HepG2 (cell line): ENCODE data around the gene CAST. TPM values are rescaled to one million over a fixed set of nuclear protein-coding genes. Genes with fewer than 3 reads are reported as not detected.

Source experiments
- ATAC-seq: fragments of 200-7000 bp; cut with Tn5 transposase; 3 replicates; pipeline ENCODE4 v1.9.1; 2020; ENCODE audit warnings: mild to moderate bottlenecking, moderate library complexity
- BruUV-seq: library from RNA; stranded (reverse); fragments of 400-500 nt; replicated peaks from 2 replicates; lab custom pipeline; 2021; lab: Mats Ljungman, UMichigan
- CTCF ChIA-PET: fragments of 300-600 bp; formaldehyde crosslinking; extraction: SDS; loops from one replicate; lab custom pipeline; 2021; ENCODE audit warnings: low total read pairs, inconsistent platforms, low intra/inter-chr PET ratio; lab: Yijun Ruan, JAX
- POLR2A ChIA-PET: fragments of 350-600 bp; sonication (Branson Sonifier 250); formaldehyde crosslinking; loops from one replicate; lab custom pipeline; 2020; ENCODE audit warnings: antibody characterized with exemption, inconsistent platforms; lab: Yijun Ruan, JAX
- DNase-seq: peaks from one replicate; pipeline ENCODE4 v3.0.0-alpha.2; 2015; ENCODE audit warnings: low spot score
- FAIRE-seq: peaks from 3 replicates; lab custom pipeline; 2011; peaks lifted over from hg19 to GRCh38; lab: Jason Lieb, UNC
- H2AFZ ChIP-seq: one replicate; pipeline ENCODE4 v1.6.1; 2011; ENCODE audit warnings: low read length, inconsistent platforms
- H3K27ac ChIP-seq: fragments of 300-600 bp; 3 replicates; pipeline ENCODE4 v1.8.0; 2011; ENCODE audit warnings: mixed run types, mild to moderate bottlenecking, mixed read lengths, low read length, inconsistent platforms; ENCODE audit not compliant: insufficient read depth; ENCODE audit errors: extremely low read length
- H3K27me3 ChIP-seq, 2 experiments: fragments of 200-600 bp in 1 of 2; 2 replicates in 1 of 2; 3 replicates in 1 of 2; pipeline versions ENCODE4 v1.6.0 to v1.8.0; 2011; ENCODE audit warnings: low read length in 2 of 2, mild to moderate bottlenecking in 2 of 2, moderate library complexity in 2 of 2, inconsistent platforms in 1 of 2; ENCODE audit not compliant: insufficient read depth in 2 of 2, control insufficient read depth in 1 of 2
- H3K36me3 ChIP-seq, 2 experiments: fragments of 200-600 bp in 1 of 2; replicated peaks in 1 of 2; 2 replicates in 1 of 2; 3 replicates in 1 of 2; pipeline versions ENCODE4 v1.5.1 to v1.8.0; 2011; ENCODE audit warnings: low read length in 2 of 2, inconsistent platforms in 1 of 2; ENCODE audit not compliant: insufficient read depth in 2 of 2, control insufficient read depth in 1 of 2
- H3K4me1 ChIP-seq: 2 replicates; pipeline ENCODE4 v1.5.1; 2012; ENCODE audit warnings: low read length, inconsistent platforms; ENCODE audit not compliant: insufficient read depth
- H3K4me2 ChIP-seq: 2 replicates; pipeline ENCODE4 v1.6.0; 2011; ENCODE audit warnings: low read depth, low read length, inconsistent platforms
- H3K4me3 ChIP-seq, 3 experiments: fragments of 200-600 bp in 1 of 3; sonication (generic), shearing (Covaris generic) in 1 of 3; replicated peaks in 1 of 3; 2 replicates each; pipeline ENCODE4 v1.5.1; 2011 to 2016; ENCODE audit warnings: low read length in 3 of 3, inconsistent platforms in 2 of 3, low read depth in 2 of 3, mild to moderate bottlenecking in 2 of 3, control low read depth in 1 of 3, mixed read lengths in 1 of 3; ENCODE audit not compliant: insufficient read depth in 1 of 3
- H3K79me2 ChIP-seq: one replicate; pipeline ENCODE4 v1.6.1; 2011; ENCODE audit warnings: low read length, inconsistent platforms; ENCODE audit not compliant: insufficient read depth
- H3K9ac ChIP-seq: 2 replicates; pipeline ENCODE4 v1.6.0; 2011; ENCODE audit warnings: mild to moderate bottlenecking, low read depth, low read length, inconsistent platforms; ENCODE audit not compliant: insufficient read depth
- H3K9me3 ChIP-seq: 2 replicates; pipeline ENCODE4 v1.5.1; 2012; ENCODE audit warnings: mild to moderate bottlenecking, low read length
- H4K20me1 ChIP-seq: 2 replicates; pipeline ENCODE4 v1.6.0; 2011; ENCODE audit warnings: inconsistent platforms, mild to moderate bottlenecking, low read length, moderate library complexity; ENCODE audit not compliant: insufficient read depth
- CENPX ChIP-seq: sonication (generic); formaldehyde crosslinking; IDR thresholded peaks from 2 replicates; pipeline ENCODE4 v1.9.0; 2021; ENCODE audit warnings: mild to moderate bottlenecking, missing genetic modification reagents, moderate library complexity
- SNAI1 ChIP-seq: sonication (generic); formaldehyde crosslinking; IDR thresholded peaks from 2 replicates; pipeline ENCODE4 v1.5.0; 2020; ENCODE audit warnings: mild to moderate bottlenecking, missing genetic modification reagents, borderline replicate concordance
- SRSF1 ChIP-seq: fragments of 200-400 bp; formaldehyde crosslinking; optimal IDR thresholded peaks from 2 replicates; pipeline ENCODE3; 2017; ENCODE audit warnings: mild to moderate bottlenecking, low read depth, low read length, moderate library complexity
- STAT5B ChIP-seq: sonication (generic); formaldehyde crosslinking; IDR thresholded peaks from 2 replicates; pipeline ENCODE4 v1.4.0; 2020; ENCODE audit warnings: missing genetic modification reagents
- ZFP36L2 ChIP-seq: sonication (generic); formaldehyde crosslinking; IDR thresholded peaks from 2 replicates; pipeline ENCODE4 v1.4.0; 2020; ENCODE audit warnings: missing genetic modification reagents
- ZNF468 ChIP-seq: sonication (generic); formaldehyde crosslinking; IDR thresholded peaks from 2 replicates; pipeline ENCODE4 v1.8.0; 2022; ENCODE audit warnings: mild to moderate bottlenecking, moderate library complexity, missing genetic modification reagents
- ZNF652 ChIP-seq: IDR thresholded peaks from 2 replicates; pipeline ENCODE4 v1.6.1; 2016; ENCODE audit warnings: low read depth, borderline replicate concordance
- ZNF704 ChIP-seq: sonication (generic); formaldehyde crosslinking; IDR thresholded peaks from 2 replicates; pipeline ENCODE4 v1.8.1; 2023; ENCODE audit warnings: mild to moderate bottlenecking, inconsistent platforms, moderate library complexity, missing genetic modification reagents, borderline replicate concordance
- ZNF790 ChIP-seq: sonication (generic); formaldehyde crosslinking; IDR thresholded peaks from 2 replicates; pipeline ENCODE4 v1.8.0; 2022; ENCODE audit warnings: missing genetic modification reagents, mild to moderate bottlenecking, borderline replicate concordance
- in situ Hi-C: cut with HindIII; loops from 2 replicates; pipeline ENCODE4 v1.10.0; 2017; ENCODE audit warnings: low pct_unique_long_range_greater_than_20kb; ENCODE audit not compliant: extremely low pct_ligation_motif_present
- intact Hi-C: fragments of 100-400 bp; cut with micrococcal nuclease; formaldehyde crosslinking; loops from one replicate; pipeline ENCODE4 v1.10.0; 2022; ENCODE audit not compliant: unreplicated experiment
- polyA plus RNA-seq, 8 experiments: library from polyadenylated mRNA; depleted of rRNA in 3 of 8; stranded (reverse) in 7 of 8; unstranded in 1 of 8; fragments of >200 nt; fragmentation: Illumina TruSeq in 4 of 8; extraction: Trizol in 4 of 8; gene quantifications; 2 replicates each; pipeline versions ENCODE4 v1.2.1 to v1.2.3, GENCODE V29; 2011 to 2016; ENCODE audit warnings: low read depth in 4 of 8, missing spikeins in 1 of 8, mixed read lengths in 1 of 8; ENCODE audit not compliant: insufficient read depth in 1 of 8
- total RNA-seq, 5 experiments: library from RNA; depleted of rRNA; stranded (reverse); fragments of >200 nt; fragmentation: Illumina TruSeq; extraction: Trizol; gene quantifications; 2 replicates each; pipeline ENCODE4 v1.2.3, GENCODE V29; 2016; ENCODE audit warnings: low read depth in 1 of 5
- TF ChIP-seq, protein P1 (sequence below), 2 experiments: fragments of 450-650 bp in 1 of 2; sonication (generic) in 1 of 2; formaldehyde crosslinking in 1 of 2; IDR thresholded peaks; 2 replicates each; pipeline versions ENCODE4 v1.6.1 to v1.8.0; 2016 to 2022; ENCODE audit warnings: antibody characterized with exemption in 1 of 2, mild to moderate bottlenecking in 1 of 2, missing genetic modification reagents in 1 of 2

The CAST gene
- total and polyA plus RNA-seq, 2 of the 13 experiments (the other 11 are each of a cell fraction or from before 2014, with no cell fraction given), result 42.1 to 67.6 TPM

DNA sequence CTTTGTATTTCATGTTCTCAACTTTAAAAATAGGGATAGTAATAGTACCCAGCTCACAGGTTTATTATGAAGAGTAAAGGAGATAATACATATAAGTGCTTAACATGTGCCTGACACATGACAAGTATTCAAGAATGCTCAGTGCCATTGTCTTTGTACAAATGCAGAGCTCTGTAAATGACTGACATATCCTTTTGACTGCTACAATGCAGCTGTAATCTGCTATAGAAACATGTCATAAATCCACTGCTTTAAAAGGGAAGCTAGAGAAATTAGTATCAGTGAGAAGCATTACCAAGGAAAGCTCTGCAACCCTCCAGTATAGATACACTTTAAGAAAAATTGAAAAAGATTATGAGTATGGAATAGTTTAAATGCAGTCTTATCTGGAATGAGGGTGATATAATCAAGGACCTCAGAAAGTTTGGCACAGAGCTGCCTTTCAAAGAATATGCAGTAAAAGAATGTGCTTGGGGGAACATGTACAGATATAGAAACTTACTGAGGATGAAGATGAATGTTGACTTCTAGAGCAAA, 127.7 kb downstream of the CAST start:
- Histone ChIP-seq H2AFZ (no peak overlapping the region), H4K20me1 (no peaks in the 10 kb centered on the region), H3K4me1 (no peaks in the 10 kb centered on the region), H3K27ac (no peak overlapping the region), H3K4me2 (no peak overlapping the region), H3K9me3 (no peaks in the 10 kb centered on the region), H3K9ac (no peak overlapping the region), H3K4me3 (no peak overlapping the region), H3K79me2 (no peaks in the 10 kb centered on the region), H3K36me3 (peaks cover 19 to 64% of the 10 kb centered on the region in 2 experiments; a peak in 4 of 5 replicates), H3K27me3 (no peaks in the 10 kb centered on the region)
- ATAC-seq, result no peak
- in situ Hi-C loops (no loop called here), intact Hi-C loops (no loop called here)
- no peak for FAIRE-seq
- ChIA-PET CTCF (no interaction called here), POLR2A (no interaction called here)
- no TSS peak for BruUV-seq
- no peak for DNase-seq
- TF ChIP-seq ZNF468 (CRISPR knock-in tag) (no peak), ZNF704 (CRISPR knock-in tag) (no peak), STAT5B (CRISPR knock-in tag) (no peak), ZFP36L2 (CRISPR knock-in tag) (no peak), CENPX (CRISPR knock-in tag) (no peak), ZNF652 (CRISPR knock-in tag) (no peak), SRSF1 (no peak), SNAI1 (CRISPR knock-in tag) (no peak), ZNF790 (no peak)
- TF ChIP-seq, protein P1, sequence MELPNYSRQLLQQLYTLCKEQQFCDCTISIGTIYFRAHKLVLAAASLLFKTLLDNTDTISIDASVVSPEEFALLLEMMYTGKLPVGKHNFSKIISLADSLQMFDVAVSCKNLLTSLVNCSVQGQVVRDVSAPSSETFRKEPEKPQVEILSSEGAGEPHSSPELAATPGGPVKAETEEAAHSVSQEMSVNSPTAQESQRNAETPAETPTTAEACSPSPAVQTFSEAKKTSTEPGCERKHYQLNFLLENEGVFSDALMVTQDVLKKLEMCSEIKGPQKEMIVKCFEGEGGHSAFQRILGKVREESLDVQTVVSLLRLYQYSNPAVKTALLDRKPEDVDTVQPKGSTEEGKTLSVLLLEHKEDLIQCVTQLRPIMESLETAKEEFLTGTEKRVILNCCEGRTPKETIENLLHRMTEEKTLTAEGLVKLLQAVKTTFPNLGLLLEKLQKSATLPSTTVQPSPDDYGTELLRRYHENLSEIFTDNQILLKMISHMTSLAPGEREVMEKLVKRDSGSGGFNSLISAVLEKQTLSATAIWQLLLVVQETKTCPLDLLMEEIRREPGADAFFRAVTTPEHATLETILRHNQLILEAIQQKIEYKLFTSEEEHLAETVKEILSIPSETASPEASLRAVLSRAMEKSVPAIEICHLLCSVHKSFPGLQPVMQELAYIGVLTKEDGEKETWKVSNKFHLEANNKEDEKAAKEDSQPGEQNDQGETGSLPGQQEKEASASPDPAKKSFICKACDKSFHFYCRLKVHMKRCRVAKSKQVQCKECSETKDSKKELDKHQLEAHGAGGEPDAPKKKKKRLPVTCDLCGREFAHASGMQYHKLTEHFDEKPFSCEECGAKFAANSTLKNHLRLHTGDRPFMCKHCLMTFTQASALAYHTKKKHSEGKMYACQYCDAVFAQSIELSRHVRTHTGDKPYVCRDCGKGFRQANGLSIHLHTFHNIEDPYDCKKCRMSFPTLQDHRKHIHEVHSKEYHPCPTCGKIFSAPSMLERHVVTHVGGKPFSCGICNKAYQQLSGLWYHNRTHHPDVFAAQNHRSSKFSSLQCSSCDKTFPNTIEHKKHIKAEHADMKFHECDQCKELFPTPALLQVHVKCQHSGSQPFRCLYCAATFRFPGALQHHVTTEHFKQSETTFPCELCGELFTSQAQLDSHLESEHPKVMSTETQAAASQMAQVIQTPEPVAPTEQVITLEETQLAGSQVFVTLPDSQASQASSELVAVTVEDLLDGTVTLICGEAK (IDR thresholded peaks at IDR 0.05), result no peak
- TF ChIP-seq, protein P1 (CRISPR knock-in tag; IDR thresholded peaks at IDR 0.05), result no peak
